Ishikawa (cell line): ENCODE measurements around the gene CYP4F22.

Source experiments
- CEBPB ChIP-seq: IDR thresholded peaks from 2 replicates; pipeline ENCODE4 v1.6.1; 2012
- CREB1 ChIP-seq: IDR thresholded peaks from 2 replicates; pipeline ENCODE4 v1.6.1; 2012; ENCODE audit warnings: low read depth
- EGR1 ChIP-seq: IDR thresholded peaks from 2 replicates; pipeline ENCODE4 v1.6.1; 2012
- EP300 ChIP-seq: IDR thresholded peaks from 2 replicates; pipeline ENCODE4 v1.6.1; 2012; ENCODE audit warnings: borderline replicate concordance
- FOXM1 ChIP-seq: IDR thresholded peaks from 2 replicates; pipeline ENCODE4 v1.6.1; 2012; ENCODE audit warnings: low read depth, borderline replicate concordance
- NFIC ChIP-seq: IDR thresholded peaks from 2 replicates; pipeline ENCODE4 v1.6.1; 2012
- RAD21 ChIP-seq: IDR thresholded peaks from 2 replicates; pipeline ENCODE4 v1.6.1; 2012; ENCODE audit warnings: low read depth
- TAF1 ChIP-seq: IDR thresholded peaks from 2 replicates; pipeline ENCODE4 v1.6.1; 2012; ENCODE audit warnings: low read depth, mild to moderate bottlenecking
- TCF12 ChIP-seq: IDR thresholded peaks from 2 replicates; pipeline ENCODE4 v1.6.1; 2012; ENCODE audit warnings: low read depth
- TEAD4 ChIP-seq: IDR thresholded peaks from 2 replicates; pipeline ENCODE4 v1.6.1; 2012
- YY1 ChIP-seq: IDR thresholded peaks from 2 replicates; pipeline ENCODE4 v1.6.1; 2012; ENCODE audit warnings: low read depth
- ZBTB7A ChIP-seq: IDR thresholded peaks from 2 replicates; pipeline ENCODE4 v1.6.1; 2012; ENCODE audit warnings: low read depth
- TF ChIP-seq, protein P1 (sequence below): IDR thresholded peaks from 2 replicates; pipeline ENCODE4 v1.6.1; 2012
- TF ChIP-seq, protein P2 (sequence below): IDR thresholded peaks from 2 replicates; pipeline ENCODE4 v1.6.1; 2012; ENCODE audit warnings: low read depth, mild to moderate bottlenecking
- TF ChIP-seq, protein P3 (sequence below): IDR thresholded peaks from 2 replicates; pipeline ENCODE4 v1.6.1; 2012

The CYP4F22 gene

DNA sequence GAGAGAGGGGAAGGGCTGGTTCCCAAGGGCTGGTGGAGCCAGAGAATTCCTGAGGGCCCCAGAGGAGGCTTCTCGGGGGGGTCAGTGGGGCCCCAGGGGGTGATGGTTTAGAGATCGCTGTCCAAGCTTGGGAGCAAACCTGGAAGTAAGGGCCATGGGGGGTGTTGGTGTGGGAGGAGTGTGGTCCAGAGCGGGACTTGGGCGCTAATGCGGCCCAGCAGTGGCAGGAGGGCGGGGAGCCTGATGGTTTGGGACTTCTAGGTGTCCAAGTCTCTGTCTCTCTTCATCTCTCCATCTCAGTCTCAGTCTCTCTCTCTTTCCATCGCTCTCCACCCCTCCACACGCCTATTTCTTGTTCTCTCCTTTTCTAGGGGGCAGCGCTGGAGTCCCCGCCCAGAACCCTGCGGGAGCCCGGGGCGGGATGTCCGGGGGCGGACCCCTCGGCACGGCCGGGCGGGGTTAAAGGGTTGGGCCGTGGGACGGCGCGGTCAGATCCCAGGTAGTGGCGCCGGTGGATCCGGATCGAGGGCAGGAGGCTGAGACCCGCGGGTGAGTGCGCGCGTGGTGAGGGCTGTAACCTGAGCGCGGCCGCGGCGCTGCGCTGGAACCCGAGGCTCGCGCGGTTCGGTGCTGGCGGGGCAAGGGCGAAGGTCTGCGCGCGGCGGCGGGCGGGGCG, at the start of gene CYP4F22:
CYP4F22 (plus strand) TSS at position 491 of the 676 bp plus-strand sequence. CDS start 16,812 bp downstream, outside the sequence.
- TF ChIP-seq, protein P1, sequence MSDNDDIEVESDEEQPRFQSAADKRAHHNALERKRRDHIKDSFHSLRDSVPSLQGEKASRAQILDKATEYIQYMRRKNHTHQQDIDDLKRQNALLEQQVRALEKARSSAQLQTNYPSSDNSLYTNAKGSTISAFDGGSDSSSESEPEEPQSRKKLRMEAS = 0 out of 2 replicates have a peak, but pooled peaks have one; percentile 21
- TF ChIP-seq EGR1 = no peak

DNA sequence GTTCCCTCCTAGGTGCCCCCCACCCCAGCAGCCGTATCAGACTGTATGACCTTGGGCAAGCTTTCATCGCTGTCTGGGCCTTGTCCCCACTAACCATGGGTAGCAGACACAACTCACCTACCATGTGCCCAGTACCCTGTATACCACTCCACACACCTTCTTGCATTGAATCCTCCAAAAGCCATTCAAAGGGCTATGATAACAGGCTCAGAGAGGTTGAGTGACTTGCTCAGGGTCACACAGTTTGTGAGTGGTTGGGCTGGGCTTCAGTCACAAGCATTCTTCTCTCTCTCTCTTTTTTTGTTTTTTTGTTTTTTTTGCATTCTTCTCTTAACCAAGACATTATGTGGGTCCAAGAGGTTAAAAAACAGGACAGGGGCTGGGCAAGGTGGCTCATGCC, 46.6 kb upstream of the CYP4F22 start:
- TF ChIP-seq CREB1 (no peak), TEAD4 (no peak), TAF1 (no peak), EP300 (no peak), EGR1 (no peak), NFIC (no peak)
- TF ChIP-seq, protein P2, sequence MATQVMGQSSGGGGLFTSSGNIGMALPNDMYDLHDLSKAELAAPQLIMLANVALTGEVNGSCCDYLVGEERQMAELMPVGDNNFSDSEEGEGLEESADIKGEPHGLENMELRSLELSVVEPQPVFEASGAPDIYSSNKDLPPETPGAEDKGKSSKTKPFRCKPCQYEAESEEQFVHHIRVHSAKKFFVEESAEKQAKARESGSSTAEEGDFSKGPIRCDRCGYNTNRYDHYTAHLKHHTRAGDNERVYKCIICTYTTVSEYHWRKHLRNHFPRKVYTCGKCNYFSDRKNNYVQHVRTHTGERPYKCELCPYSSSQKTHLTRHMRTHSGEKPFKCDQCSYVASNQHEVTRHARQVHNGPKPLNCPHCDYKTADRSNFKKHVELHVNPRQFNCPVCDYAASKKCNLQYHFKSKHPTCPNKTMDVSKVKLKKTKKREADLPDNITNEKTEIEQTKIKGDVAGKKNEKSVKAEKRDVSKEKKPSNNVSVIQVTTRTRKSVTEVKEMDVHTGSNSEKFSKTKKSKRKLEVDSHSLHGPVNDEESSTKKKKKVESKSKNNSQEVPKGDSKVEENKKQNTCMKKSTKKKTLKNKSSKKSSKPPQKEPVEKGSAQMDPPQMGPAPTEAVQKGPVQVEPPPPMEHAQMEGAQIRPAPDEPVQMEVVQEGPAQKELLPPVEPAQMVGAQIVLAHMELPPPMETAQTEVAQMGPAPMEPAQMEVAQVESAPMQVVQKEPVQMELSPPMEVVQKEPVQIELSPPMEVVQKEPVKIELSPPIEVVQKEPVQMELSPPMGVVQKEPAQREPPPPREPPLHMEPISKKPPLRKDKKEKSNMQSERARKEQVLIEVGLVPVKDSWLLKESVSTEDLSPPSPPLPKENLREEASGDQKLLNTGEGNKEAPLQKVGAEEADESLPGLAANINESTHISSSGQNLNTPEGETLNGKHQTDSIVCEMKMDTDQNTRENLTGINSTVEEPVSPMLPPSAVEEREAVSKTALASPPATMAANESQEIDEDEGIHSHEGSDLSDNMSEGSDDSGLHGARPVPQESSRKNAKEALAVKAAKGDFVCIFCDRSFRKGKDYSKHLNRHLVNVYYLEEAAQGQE = no peak

DNA sequence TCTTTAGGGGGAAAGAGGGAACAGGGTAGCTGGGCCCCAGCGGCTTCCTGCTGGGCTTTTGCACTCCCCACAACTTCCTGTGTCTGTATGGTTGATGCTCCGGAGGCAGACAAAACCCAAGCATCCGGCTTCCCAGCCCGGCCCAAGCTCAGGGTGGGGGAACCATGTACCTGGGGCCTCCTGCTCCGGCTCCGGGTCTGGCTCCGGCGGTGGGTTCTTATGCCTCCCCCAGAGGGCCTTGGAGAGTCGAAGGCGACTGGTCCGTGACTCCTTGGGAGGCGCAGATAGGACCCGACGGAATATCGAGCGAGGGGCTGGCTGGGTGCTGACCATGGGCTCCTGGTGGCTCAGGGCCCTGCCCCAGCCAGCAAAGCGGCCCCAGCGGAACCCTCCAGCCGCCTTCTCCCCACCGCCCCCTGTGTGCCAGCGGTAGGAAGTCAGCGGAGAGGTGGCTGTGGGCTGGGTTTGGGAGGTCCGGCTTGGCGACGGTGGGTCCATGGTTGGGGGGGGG, 44.4 kb upstream of the CYP4F22 start:
- TF ChIP-seq, protein P1 = no peak
- no peak for TF ChIP-seq NFIC
- no peak for TF ChIP-seq YY1
- no peak for TF ChIP-seq FOXM1
- no peak for TF ChIP-seq CEBPB
- TF ChIP-seq RAD21 = no peak
- no peak for TF ChIP-seq EP300
- no peak for TF ChIP-seq ZBTB7A
- no peak for TF ChIP-seq EGR1
- TF ChIP-seq, protein P3, sequence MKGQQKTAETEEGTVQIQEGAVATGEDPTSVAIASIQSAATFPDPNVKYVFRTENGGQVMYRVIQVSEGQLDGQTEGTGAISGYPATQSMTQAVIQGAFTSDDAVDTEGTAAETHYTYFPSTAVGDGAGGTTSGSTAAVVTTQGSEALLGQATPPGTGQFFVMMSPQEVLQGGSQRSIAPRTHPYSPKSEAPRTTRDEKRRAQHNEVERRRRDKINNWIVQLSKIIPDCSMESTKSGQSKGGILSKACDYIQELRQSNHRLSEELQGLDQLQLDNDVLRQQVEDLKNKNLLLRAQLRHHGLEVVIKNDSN = no peak
- no peak for TF ChIP-seq TEAD4
- TF ChIP-seq TAF1 = no peak
- TF ChIP-seq, protein P2 = no peak
- no peak for TF ChIP-seq TCF12
- no peak for TF ChIP-seq CREB1

DNA sequence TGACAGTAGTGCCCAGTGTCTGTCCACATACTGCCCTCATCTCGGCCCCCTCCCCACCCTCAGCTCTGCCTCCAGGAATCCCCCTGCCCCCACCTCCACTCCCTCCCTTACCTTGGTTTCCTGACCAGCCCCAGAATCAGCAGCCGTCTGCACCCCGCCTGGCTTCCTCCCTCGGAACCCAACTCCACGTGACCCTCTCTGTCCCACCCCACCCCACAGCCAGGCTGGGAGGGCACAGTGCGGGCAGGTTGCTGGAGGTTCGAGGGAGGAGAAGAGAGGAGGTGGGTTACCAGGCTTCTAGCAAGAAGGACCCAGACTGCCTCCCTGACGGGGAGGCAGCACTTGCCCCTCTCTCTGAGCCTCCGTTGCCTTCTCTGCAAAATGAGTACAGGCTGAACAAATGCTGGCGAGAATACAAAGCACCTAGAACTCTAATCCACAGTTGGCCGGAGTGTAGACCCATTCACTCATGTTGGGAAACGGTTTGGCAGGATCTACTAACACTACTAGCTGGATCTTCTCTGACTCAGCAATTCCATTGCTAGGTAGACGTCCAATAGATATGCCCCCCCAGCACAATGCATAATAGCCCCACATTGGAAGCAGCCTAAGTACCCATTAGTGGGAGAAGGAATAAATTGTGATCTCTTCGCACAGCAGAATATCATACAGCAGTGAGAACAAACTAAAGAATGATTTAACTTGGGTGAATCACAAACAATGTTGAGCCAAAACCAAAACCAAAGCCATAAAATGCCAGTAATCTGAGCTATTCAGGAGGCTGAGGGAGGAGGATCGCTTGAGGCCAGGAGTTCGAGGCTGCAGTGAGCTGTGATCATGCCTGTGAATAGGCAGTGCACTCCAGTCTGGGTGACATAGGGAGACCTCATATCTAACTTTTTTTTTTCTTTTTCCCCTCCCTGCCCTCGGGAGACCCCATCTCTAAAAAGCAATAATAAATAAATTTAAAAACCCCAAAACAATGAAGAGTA, 43.6 kb upstream of the CYP4F22 start, which contains the start of gene RASAL3:
RASAL3 (minus strand) TSS at position 151 of the 992 bp plus-strand sequence. CDS start 186 bp downstream, outside the sequence.
- no peak for TF ChIP-seq ZBTB7A
- TF ChIP-seq, protein P3 = peak; percentile 24; the same call in 1 of the 2 replicates

DNA sequence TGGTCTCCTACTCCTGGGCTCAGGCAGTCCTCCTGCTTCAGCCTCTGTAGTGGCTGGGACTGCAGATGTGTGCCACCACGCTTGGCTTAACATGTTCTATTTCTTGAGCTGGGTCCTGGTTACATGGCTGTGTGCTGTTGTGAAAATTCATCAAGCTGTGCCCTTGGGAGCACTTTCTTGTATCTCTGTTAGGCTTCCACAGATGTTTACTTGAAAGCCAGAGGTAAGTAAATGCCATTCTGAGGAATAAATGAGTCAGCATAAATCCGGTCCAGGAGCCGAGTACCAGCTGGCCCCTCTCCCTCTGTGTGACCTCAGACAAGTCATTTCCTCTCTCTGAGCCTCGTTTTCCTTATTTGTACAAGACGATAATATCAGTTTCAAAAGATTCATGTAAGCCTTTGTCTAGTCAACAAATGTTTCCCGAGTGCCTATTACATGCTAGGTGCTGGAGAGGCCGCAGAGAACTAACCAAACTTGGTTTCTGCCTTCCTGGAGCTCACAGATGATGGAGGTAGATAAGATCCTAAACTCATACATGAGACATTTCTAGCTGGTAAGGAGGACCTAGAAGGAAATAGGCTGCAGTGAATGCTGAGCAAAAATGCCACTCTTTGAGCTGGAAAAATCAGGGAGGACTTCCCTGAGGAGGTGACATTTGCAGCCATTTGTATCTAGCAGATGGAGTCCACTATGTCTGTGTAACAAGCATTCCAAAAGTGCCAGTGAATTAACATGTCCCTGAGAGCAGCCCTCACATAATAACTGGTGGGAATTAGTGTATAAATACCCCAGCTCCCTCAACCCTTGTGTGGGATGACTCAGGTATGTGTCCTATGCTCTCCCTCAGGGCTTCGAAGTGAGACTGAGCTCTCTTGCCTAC, 41.2 kb upstream of the CYP4F22 start:
- TF ChIP-seq EP300 (no peak), RAD21 (no peak), TCF12 (no peak), CREB1 (no peak), TAF1 (no peak)
